ENCODE results near the gene DYRK1B. TPM values are rescaled to one million over a fixed set of nuclear protein-coding genes. Genes with fewer than 3 reads are reported as not detected.

Gene DYRK1B
- total and polyA plus RNA-seq, 2 experiments from 2014 or later, result 6.5 to 8.6 TPM

DNA sequence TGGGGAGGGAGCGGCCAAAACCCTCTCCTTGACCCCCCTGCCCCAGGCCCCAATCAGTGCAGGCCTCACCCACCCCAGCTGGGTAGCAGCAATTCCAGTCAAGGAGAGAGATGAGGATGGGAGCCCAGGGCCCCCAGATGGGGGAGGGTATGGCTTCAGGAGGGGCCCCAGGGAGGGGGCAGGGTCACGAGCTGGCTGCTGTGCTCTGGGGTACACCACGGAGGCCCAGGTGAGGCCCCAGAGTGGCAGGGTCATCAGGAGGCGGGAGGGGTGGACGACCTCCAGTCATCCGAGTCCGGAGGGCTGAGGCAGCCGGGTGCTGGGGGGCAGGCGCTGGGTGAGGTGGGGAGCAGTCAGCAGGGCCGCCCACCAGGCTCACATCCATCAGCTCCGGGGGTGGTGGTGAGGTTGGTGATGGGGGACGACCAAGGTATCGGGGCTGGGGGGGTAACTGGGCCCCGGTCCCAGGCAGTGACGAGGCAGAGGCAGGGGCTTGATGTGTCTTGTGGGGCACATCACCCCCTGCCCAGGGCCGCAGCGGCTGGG lies 8.4 kb downstream of the DYRK1B start:
- DNase-seq (ENCODE audit: low spot score) (no peak), ATAC-seq (no peak)
- H3K27ac ChIP-seq (ENCODE audit: low read depth), result no peak overlapping the region
- no peak overlapping the region for H3K4me2 ChIP-seq
- no peak overlapping the region for H3K4me3 ChIP-seq
- H2AFZ ChIP-seq, result no peak overlapping the region
- TF ChIP-seq POLR2AphosphoS5 (IDR thresholded peaks at IDR 0.05; ENCODE audit: low read depth) (no peak), JUNB (IDR thresholded peaks at IDR 0.05; ENCODE audit: unreplicated experiment) (no peak), STAT1 (IDR thresholded peaks at IDR 0.05; ENCODE audit: unreplicated experiment) (no peak), CREB1 (CRISPR knock-in tag; IDR thresholded peaks at IDR 0.05; ENCODE audit: low read depth) (no peak), EZH2phosphoT487 (IDR thresholded peaks at IDR 0.05; ENCODE audit: unreplicated experiment) (no peak), ZNF331 (CRISPR knock-in tag; IDR thresholded peaks at IDR 0.05; ENCODE audit: low read depth) (no peak), NANOG (IDR thresholded peaks at IDR 0.05; ENCODE audit: borderline replicate concordance) (no peak), EZH2 (IDR thresholded peaks at IDR 0.05; ENCODE audit: low read depth, unreplicated experiment) (no peak), ZNF114 (CRISPR knock-in tag; IDR thresholded peaks at IDR 0.05) (no peak)
- TF ChIP-seq, protein P1, sequence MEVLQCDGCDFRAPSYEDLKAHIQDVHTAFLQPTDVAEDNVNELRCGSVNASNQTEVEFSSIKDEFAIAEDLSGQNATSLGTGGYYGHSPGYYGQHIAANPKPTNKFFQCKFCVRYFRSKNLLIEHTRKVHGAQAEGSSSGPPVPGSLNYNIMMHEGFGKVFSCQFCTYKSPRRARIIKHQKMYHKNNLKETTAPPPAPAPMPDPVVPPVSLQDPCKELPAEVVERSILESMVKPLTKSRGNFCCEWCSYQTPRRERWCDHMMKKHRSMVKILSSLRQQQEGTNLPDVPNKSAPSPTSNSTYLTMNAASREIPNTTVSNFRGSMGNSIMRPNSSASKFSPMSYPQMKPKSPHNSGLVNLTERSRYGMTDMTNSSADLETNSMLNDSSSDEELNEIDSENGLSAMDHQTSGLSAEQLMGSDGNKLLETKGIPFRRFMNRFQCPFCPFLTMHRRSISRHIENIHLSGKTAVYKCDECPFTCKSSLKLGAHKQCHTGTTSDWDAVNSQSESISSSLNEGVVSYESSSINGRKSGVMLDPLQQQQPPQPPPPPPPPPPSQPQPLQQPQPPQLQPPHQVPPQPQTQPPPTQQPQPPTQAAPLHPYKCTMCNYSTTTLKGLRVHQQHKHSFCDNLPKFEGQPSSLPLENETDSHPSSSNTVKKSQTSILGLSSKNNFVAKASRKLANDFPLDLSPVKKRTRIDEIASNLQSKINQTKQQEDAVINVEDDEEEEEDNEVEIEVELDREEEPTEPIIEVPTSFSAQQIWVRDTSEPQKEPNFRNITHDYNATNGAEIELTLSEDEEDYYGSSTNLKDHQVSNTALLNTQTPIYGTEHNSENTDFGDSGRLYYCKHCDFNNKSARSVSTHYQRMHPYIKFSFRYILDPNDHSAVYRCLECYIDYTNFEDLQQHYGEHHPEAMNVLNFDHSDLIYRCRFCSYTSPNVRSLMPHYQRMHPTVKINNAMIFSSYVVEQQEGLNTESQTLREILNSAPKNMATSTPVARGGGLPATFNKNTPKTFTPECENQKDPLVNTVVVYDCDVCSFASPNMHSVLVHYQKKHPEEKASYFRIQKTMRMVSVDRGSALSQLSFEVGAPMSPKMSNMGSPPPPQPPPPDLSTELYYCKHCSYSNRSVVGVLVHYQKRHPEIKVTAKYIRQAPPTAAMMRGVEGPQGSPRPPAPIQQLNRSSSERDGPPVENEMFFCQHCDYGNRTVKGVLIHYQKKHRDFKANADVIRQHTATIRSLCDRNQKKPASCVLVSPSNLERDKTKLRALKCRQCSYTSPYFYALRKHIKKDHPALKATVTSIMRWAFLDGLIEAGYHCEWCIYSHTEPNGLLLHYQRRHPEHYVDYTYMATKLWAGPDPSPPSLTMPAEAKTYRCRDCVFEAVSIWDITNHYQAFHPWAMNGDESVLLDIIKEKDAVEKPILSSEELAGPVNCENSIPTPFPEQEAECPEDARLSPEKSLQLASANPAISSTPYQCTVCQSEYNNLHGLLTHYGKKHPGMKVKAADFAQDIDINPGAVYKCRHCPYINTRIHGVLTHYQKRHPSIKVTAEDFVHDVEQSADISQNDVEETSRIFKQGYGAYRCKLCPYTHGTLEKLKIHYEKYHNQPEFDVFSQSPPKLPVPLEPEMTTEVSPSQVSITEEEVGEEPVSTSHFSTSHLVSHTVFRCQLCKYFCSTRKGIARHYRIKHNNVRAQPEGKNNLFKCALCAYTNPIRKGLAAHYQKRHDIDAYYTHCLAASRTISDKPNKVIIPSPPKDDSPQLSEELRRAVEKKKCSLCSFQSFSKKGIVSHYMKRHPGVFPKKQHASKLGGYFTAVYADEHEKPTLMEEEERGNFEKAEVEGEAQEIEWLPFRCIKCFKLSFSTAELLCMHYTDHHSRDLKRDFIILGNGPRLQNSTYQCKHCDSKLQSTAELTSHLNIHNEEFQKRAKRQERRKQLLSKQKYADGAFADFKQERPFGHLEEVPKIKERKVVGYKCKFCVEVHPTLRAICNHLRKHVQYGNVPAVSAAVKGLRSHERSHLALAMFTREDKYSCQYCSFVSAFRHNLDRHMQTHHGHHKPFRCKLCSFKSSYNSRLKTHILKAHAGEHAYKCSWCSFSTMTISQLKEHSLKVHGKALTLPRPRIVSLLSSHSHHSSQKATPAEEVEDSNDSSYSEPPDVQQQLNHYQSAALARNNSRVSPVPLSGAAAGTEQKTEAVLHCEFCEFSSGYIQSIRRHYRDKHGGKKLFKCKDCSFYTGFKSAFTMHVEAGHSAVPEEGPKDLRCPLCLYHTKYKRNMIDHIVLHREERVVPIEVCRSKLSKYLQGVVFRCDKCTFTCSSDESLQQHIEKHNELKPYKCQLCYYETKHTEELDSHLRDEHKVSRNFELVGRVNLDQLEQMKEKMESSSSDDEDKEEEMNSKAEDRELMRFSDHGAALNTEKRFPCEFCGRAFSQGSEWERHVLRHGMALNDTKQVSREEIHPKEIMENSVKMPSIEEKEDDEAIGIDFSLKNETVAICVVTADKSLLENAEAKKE (CRISPR knock-in tag; IDR thresholded peaks at IDR 0.05), result no peak
- TF ChIP-seq, protein P2, sequence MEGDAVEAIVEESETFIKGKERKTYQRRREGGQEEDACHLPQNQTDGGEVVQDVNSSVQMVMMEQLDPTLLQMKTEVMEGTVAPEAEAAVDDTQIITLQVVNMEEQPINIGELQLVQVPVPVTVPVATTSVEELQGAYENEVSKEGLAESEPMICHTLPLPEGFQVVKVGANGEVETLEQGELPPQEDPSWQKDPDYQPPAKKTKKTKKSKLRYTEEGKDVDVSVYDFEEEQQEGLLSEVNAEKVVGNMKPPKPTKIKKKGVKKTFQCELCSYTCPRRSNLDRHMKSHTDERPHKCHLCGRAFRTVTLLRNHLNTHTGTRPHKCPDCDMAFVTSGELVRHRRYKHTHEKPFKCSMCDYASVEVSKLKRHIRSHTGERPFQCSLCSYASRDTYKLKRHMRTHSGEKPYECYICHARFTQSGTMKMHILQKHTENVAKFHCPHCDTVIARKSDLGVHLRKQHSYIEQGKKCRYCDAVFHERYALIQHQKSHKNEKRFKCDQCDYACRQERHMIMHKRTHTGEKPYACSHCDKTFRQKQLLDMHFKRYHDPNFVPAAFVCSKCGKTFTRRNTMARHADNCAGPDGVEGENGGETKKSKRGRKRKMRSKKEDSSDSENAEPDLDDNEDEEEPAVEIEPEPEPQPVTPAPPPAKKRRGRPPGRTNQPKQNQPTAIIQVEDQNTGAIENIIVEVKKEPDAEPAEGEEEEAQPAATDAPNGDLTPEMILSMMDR (conservative IDR thresholded peaks at IDR 0.05; ENCODE audit: low read depth in 2 of 2), result no peak
- TF ChIP-seq, protein P3, sequence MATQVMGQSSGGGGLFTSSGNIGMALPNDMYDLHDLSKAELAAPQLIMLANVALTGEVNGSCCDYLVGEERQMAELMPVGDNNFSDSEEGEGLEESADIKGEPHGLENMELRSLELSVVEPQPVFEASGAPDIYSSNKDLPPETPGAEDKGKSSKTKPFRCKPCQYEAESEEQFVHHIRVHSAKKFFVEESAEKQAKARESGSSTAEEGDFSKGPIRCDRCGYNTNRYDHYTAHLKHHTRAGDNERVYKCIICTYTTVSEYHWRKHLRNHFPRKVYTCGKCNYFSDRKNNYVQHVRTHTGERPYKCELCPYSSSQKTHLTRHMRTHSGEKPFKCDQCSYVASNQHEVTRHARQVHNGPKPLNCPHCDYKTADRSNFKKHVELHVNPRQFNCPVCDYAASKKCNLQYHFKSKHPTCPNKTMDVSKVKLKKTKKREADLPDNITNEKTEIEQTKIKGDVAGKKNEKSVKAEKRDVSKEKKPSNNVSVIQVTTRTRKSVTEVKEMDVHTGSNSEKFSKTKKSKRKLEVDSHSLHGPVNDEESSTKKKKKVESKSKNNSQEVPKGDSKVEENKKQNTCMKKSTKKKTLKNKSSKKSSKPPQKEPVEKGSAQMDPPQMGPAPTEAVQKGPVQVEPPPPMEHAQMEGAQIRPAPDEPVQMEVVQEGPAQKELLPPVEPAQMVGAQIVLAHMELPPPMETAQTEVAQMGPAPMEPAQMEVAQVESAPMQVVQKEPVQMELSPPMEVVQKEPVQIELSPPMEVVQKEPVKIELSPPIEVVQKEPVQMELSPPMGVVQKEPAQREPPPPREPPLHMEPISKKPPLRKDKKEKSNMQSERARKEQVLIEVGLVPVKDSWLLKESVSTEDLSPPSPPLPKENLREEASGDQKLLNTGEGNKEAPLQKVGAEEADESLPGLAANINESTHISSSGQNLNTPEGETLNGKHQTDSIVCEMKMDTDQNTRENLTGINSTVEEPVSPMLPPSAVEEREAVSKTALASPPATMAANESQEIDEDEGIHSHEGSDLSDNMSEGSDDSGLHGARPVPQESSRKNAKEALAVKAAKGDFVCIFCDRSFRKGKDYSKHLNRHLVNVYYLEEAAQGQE (IDR thresholded peaks at IDR 0.05; ENCODE audit: unreplicated experiment), result no peak
- TF ChIP-seq, protein P4, sequence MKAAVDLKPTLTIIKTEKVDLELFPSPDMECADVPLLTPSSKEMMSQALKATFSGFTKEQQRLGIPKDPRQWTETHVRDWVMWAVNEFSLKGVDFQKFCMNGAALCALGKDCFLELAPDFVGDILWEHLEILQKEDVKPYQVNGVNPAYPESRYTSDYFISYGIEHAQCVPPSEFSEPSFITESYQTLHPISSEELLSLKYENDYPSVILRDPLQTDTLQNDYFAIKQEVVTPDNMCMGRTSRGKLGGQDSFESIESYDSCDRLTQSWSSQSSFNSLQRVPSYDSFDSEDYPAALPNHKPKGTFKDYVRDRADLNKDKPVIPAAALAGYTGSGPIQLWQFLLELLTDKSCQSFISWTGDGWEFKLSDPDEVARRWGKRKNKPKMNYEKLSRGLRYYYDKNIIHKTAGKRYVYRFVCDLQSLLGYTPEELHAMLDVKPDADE (IDR thresholded peaks at IDR 0.05), result no peak
- H3K79me2 ChIP-seq (replicated peaks; ENCODE audit: insufficient read depth), result no peaks in the 10 kb centered on the region; the same call in 1 of the 2 replicates
- no peaks in the 10 kb centered on the region for H3F3A ChIP-seq (replicated peaks; ENCODE audit: low read depth)
- no peaks in the 10 kb centered on the region for H3K9me3 Mint-ChIP-seq
- H4K20me1 ChIP-seq (replicated peaks; ENCODE audit: insufficient read depth), result peaks cover 3% of the 10 kb centered on the region; the same call in 1 of the 2 replicates
- no peaks in the 10 kb centered on the region for H3K27me3 ChIP-seq (ENCODE audit: insufficient read depth)
- H3K36me3 ChIP-seq (ENCODE audit: insufficient read depth), result no peaks in the 10 kb centered on the region; the same call in 1 of the 2 replicates
- peaks cover 3% of the 10 kb centered on the region for H3K4me1 Mint-ChIP-seq
- H3K36me3 Mint-ChIP-seq (ENCODE audit: low read depth), result peaks cover 31% of the 10 kb centered on the region
- H3K9me2 ChIP-seq (ENCODE audit: insufficient read depth), result no peaks in the 10 kb centered on the region
- H3K4me1 ChIP-seq (ENCODE audit: insufficient read depth), result peaks cover 4% of the 10 kb centered on the region
- no peak overlapping the region for H3K4me3 Mint-ChIP-seq
- H3K27me3 Mint-ChIP-seq (ENCODE audit: insufficient read depth, low read depth, poor library complexity), result peaks cover 6% of the 10 kb centered on the region
- H3K27ac Mint-ChIP-seq, result no peak overlapping the region

Measured in GM23338 (cell line).